GM12892 (cell line): ENCODE data around the gene ZBTB38.

Source experiments
- DNase-seq: peaks from one replicate; pipeline ENCODE4 v3.0.0; 2011; ENCODE audit not compliant: insufficient read length
- FAIRE-seq: peaks from 2 replicates; lab custom pipeline; 2011; peaks lifted over from hg19 to GRCh38; lab: Jason Lieb, UNC
- POLR2A ChIP-seq: IDR thresholded peaks from 2 replicates; pipeline ENCODE4 v1.6.1; 2011; ENCODE audit warnings: low read depth, low read length, control low read depth
- POLR2AphosphoS5 ChIP-seq: IDR thresholded peaks from 2 replicates; pipeline ENCODE4 v1.6.1; 2011; ENCODE audit warnings: low read depth, low read length, control low read depth
- TAF1 ChIP-seq: IDR thresholded peaks from 2 replicates; pipeline ENCODE4 v1.6.1; 2011; ENCODE audit warnings: low read depth, mild to moderate bottlenecking, control low read depth, low read length, borderline replicate concordance

The ZBTB38 gene

GRCh38 chr3:141412087-141412935 is 44.0 kb downstream of the ZBTB38 start:
- TF ChIP-seq TAF1 (no peak), POLR2A (peak; percentile 37; the same call in 1 of the 2 replicates), POLR2AphosphoS5 (no peak)
- DNase-seq (no peak), FAIRE-seq (no peak)

- DNase-seq (no peak), FAIRE-seq (no peak)
- TF ChIP-seq POLR2A (no peak), POLR2AphosphoS5 (no peak), TAF1 (no peak)
These were observed 44.6 kb downstream of the ZBTB38 start for GRCh38 chr3:141412936-141413354.

- TF ChIP-seq POLR2A = no peak
- TF ChIP-seq TAF1 = no peak
- no peak for TF ChIP-seq POLR2AphosphoS5
- no peak for DNase-seq
- FAIRE-seq = peak; percentile 9
These were observed 45.1 kb downstream of the ZBTB38 start for GRCh38 chr3:141413391-141413790.

GRCh38 chr3:141413801-141414689 is 45.7 kb downstream of the ZBTB38 start:
- TF ChIP-seq TAF1 (no peak), POLR2A (no peak), POLR2AphosphoS5 (no peak)
- FAIRE-seq = no peak
- DNase-seq = no peak

GRCh38 chr3:141414800-141415462 is 46.6 kb downstream of the ZBTB38 start:
- no peak for FAIRE-seq
- DNase-seq = no peak
- TF ChIP-seq POLR2AphosphoS5 (no peak), POLR2A (0 out of 2 replicates have a peak, but pooled peaks have one; percentile 26)

GRCh38 chr3:141415953-141416352 is 47.6 kb downstream of the ZBTB38 start:
- no peak for FAIRE-seq
- no peak for TF ChIP-seq TAF1
- no peak for TF ChIP-seq POLR2A
- no peak for TF ChIP-seq POLR2AphosphoS5
- no peak for DNase-seq
